Measurements from ENCODE around the gene POU2F3. TPM values are rescaled to one million over a fixed set of nuclear protein-coding genes. Genes with fewer than 3 reads are reported as not detected.

POU2F3 gene
- total RNA-seq, 4 donors from 2014 or later = 0.27 to 0.46 TPM; not detected in 2

GRCh38 chr11:120342226-120342625 lies 102.3 kb downstream of the POU2F3 start:
- WGBS, 2 donors (ENCODE audit: low coverage in 1 of 2) = 53 to 61% methylated on average over 3 of the region's 3 CpGs
- no peaks in the 10 kb centered on the region for H3K36me3 ChIP-seq
- H3K27me3 ChIP-seq = no peaks in the 10 kb centered on the region
- no peaks in the 10 kb centered on the region for H3K9me3 ChIP-seq
- ATAC-seq = no peak
- peaks cover 22 to 94% (median 28%) of the 10 kb centered on the region in 3 donors for H3K4me1 ChIP-seq
- no peak overlapping the region for H3K27ac ChIP-seq
- H3K4me3 ChIP-seq = no peak overlapping the region
- TF ChIP-seq EP300 (IDR thresholded peaks at IDR 0.05) (no peak), POLR2A (IDR thresholded peaks at IDR 0.05) (no peak), CTCF (IDR thresholded peaks at IDR 0.05) (no peak), POLR2AphosphoS5 (IDR thresholded peaks at IDR 0.05) (no peak)

GRCh38 chr11:120342678-120343077 lies 102.7 kb downstream of the POU2F3 start:
- Histone ChIP-seq H3K4me3 (no peak overlapping the region), H3K27me3 (no peaks in the 10 kb centered on the region), H3K4me1 (peaks cover 22 to 99% (median 32%) of the 10 kb centered on the region in 3 donors), H3K27ac (no peak overlapping the region), H3K9me3 (no peaks in the 10 kb centered on the region), H3K36me3 (no peaks in the 10 kb centered on the region)
- WGBS, 2 donors (ENCODE audit: low coverage in 1 of 2) = 81 to 91% methylated on average over 3 of the region's 3 CpGs
- ATAC-seq = no peak
- no peak for TF ChIP-seq POLR2AphosphoS5 (IDR thresholded peaks at IDR 0.05)
- TF ChIP-seq CTCF (IDR thresholded peaks at IDR 0.05) = no peak
- TF ChIP-seq EP300 (IDR thresholded peaks at IDR 0.05) = no peak
- no peak for TF ChIP-seq POLR2A (IDR thresholded peaks at IDR 0.05)

GRCh38 chr11:120343429-120343828 lies 103.5 kb downstream of the POU2F3 start:
- no peak overlapping the region for H3K27ac ChIP-seq
- no peak for TF ChIP-seq CTCF (IDR thresholded peaks at IDR 0.05)
- TF ChIP-seq POLR2AphosphoS5 (IDR thresholded peaks at IDR 0.05) = no peak
- TF ChIP-seq EP300 (IDR thresholded peaks at IDR 0.05) = no peak
- TF ChIP-seq POLR2A (IDR thresholded peaks at IDR 0.05) = no peak
- H3K36me3 ChIP-seq = no peaks in the 10 kb centered on the region
- no peaks in the 10 kb centered on the region for H3K27me3 ChIP-seq
- ATAC-seq = no peak
- no peak overlapping the region for H3K4me3 ChIP-seq
- H3K4me1 ChIP-seq = peaks cover 22 to 95% (median 33%) of the 10 kb centered on the region in 3 donors
- WGBS, 2 donors (ENCODE audit: low coverage in 1 of 2) = 56 to 89% methylated on average over 1 to 2 of the region's 2 CpGs
- H3K9me3 ChIP-seq = no peaks in the 10 kb centered on the region

- no peak for TF ChIP-seq POLR2AphosphoS5 (IDR thresholded peaks at IDR 0.05)
- TF ChIP-seq CTCF (IDR thresholded peaks at IDR 0.05) = no peak
- no peak for TF ChIP-seq EP300 (IDR thresholded peaks at IDR 0.05)
- no peak for TF ChIP-seq POLR2A (IDR thresholded peaks at IDR 0.05)
- no peaks in the 10 kb centered on the region for H3K27me3 ChIP-seq
- ATAC-seq = no peak
- no peak overlapping the region for H3K4me3 ChIP-seq
- H3K4me1 ChIP-seq = peaks cover 22 to 95% (median 33%) of the 10 kb centered on the region in 3 donors
- WGBS, 2 donors (ENCODE audit: low coverage in 1 of 2) = 55 to 83% methylated on average over 1 of the region's 1 CpG
- H3K27ac ChIP-seq = no peak overlapping the region
- H3K36me3 ChIP-seq = no peaks in the 10 kb centered on the region
- H3K9me3 ChIP-seq = no peaks in the 10 kb centered on the region
These were observed 104.5 kb downstream of the POU2F3 start for GRCh38 chr11:120344302-120345004.

- Histone ChIP-seq H3K36me3 (no peaks in the 10 kb centered on the region), H3K27ac (peak overlapping the region in 2 of 4 donors; percentile 62 to 69), H3K9me3 (no peaks in the 10 kb centered on the region), H3K4me1 (peaks cover 22 to 91% (median 27%) of the 10 kb centered on the region in 3 donors), H3K27me3 (no peaks in the 10 kb centered on the region), H3K4me3 (no peak overlapping the region)
- 13 to 20% methylated on average over 1 of the region's 1 CpG for WGBS, 2 donors (ENCODE audit: low coverage in 1 of 2)
- TF ChIP-seq POLR2AphosphoS5 (IDR thresholded peaks at IDR 0.05) = no peak
- TF ChIP-seq EP300 (IDR thresholded peaks at IDR 0.05) = no peak
- no peak for TF ChIP-seq CTCF (IDR thresholded peaks at IDR 0.05)
- TF ChIP-seq POLR2A (IDR thresholded peaks at IDR 0.05) = no peak
- no peak for ATAC-seq
These were observed 106.3 kb downstream of the POU2F3 start for GRCh38 chr11:120346233-120346632.
